GM18526 (cell line): ENCODE results near the gene DCAF10.

ENCODE experiments used
- POLR2A ChIP-seq: IDR thresholded peaks from 3 replicates; pipeline ENCODE4 v1.6.1; 2011; ENCODE audit not compliant: insufficient read length; ENCODE audit errors: extremely low read depth

The DCAF10 gene

GRCh38 chr9:37914701-37915358 is 114.2 kb downstream of the DCAF10 start:
- no peak for TF ChIP-seq POLR2A

- TF ChIP-seq POLR2A, result no peak
Measured at GRCh38 chr9:37915911-37916470, 115.4 kb downstream of the DCAF10 start.

DNA sequence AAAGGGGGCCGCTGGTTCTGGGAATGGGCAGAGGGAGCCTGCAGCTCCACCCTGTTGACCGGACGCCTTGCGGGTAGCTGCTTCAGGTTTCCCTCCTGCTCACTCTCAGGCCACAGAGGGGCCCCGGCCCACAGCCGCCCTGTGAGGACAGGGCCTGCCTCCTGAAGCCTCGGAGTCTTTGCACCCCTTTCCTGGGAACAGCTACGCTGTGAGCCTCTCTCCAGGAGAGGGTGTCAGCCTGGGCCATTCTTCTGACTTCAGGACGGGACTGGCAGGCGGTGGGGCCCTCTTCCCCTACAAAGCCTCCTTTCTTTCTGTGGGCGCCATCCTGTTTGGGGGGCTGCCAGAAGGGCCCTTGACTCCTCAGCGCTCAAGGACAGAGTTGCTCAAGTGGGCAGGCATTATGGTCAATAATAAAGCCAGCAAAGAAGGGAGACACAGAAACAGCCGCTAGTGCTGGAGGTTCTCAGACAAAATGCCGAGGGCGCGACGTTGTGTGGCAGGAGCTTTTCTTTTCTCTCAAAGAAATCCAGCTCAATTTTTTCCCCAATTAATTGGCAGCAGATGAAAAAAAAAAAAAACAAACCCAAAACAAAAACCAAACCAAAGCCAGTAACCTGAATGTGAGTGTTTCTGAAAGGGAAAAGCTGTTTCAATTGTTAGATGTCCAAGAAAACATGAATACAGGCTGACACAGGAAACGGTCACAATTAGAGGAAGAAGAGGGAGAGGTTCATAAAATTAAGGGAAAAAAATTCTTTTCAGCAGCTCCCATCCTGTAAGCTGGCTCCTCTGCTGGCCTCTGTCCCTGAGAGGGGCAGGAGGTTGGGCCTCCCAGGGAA is 116.1 kb downstream of the DCAF10 start:
- no peak for TF ChIP-seq POLR2A
